ENCODE measurements around the gene ZNF184.
"Not testable (repeated sequence)": the region's sequence is repeated elsewhere in the genome, so short reads cannot be mapped to it uniquely, and the experiment has no call there.

Gene ZNF184

GRCh38 chr6:27426045-27426620 lies 46.8 kb downstream of the ZNF184 start:
- no peak for DNase-seq (ENCODE audit: low read depth in 3 of 3, low spot score in 1 of 3)

- not testable (repeated sequence) for DNase-seq (ENCODE audit: low read depth in 3 of 3, low spot score in 1 of 3)
Observed at GRCh38 chr6:27424851-27425250, 48.1 kb downstream of the ZNF184 start.

GRCh38 chr6:27422651-27423332 lies 50.1 kb downstream of the ZNF184 start:
- DNase-seq (ENCODE audit: low read depth in 3 of 3, low spot score in 1 of 3) = no peak

- no peak for DNase-seq (ENCODE audit: low read depth in 3 of 3, low spot score in 1 of 3)
Observed at GRCh38 chr6:27419363-27419762, 53.5 kb downstream of the ZNF184 start.

GRCh38 chr6:27415898-27416297 lies 57.0 kb downstream of the ZNF184 start:
- no peak for DNase-seq (ENCODE audit: low read depth in 3 of 3, low spot score in 1 of 3)

- no peak for DNase-seq (ENCODE audit: low read depth in 3 of 3, low spot score in 1 of 3)
Observed at GRCh38 chr6:27414996-27415395, 57.9 kb downstream of the ZNF184 start.

GRCh38 chr6:27414300-27414699 lies 58.6 kb downstream of the ZNF184 start:
- DNase-seq (ENCODE audit: low read depth in 3 of 3, low spot score in 1 of 3) = no peak

GRCh38 chr6:27407153-27407814 lies 65.6 kb downstream of the ZNF184 start:
- no peak for DNase-seq (ENCODE audit: low read depth in 3 of 3, low spot score in 1 of 3)

- no peak for DNase-seq (ENCODE audit: low read depth in 3 of 3, low spot score in 1 of 3)
Observed at GRCh38 chr6:27406085-27406484, 66.8 kb downstream of the ZNF184 start.

- no peak for DNase-seq (ENCODE audit: low read depth in 3 of 3, low spot score in 1 of 3)
Observed at GRCh38 chr6:27400877-27401642, 71.8 kb downstream of the ZNF184 start.
